HG03565 (cell line): ENCODE results near the gene CACNG1.
"Not testable (repeated sequence)": the region's sequence is repeated elsewhere in the genome, so short reads cannot be mapped to it uniquely, and the experiment has no call there.

Experiments used
- ATAC-seq: cut with Tn5 transposase; IDR thresholded peaks from one replicate; pipeline ENCODE4 v1.9.1; 2021; ENCODE audit warnings: mild to moderate bottlenecking, moderate library complexity; ENCODE audit not compliant: unreplicated experiment

CACNG1 gene

DNA sequence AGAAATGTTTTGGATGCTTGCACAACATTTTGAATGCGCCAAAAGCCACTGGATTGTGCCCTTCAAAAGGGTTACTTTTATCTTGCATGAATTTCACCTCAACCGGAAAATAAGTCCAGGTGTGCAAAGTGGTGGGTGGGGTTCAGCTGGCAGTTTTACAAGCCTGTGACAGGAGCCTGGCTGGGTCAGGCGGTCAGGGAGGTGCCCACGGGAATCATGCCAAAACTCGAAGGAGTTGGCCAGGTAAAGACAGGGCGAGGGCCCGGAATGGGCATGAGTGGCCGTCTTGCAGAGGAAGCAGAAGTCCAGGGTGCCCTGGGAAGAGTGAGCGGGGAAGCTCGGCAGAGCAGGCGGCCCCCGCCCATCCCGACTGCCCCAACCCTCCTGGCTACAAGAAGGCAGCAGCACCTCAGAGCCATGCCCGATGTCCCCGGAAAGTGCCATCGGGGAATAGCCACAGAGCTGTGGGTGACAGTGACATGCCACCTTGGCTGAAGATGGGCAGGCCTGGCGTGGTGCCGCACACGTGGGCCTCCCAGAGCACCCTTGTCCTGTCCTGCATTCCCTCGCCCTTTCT, 19.1 kb upstream of the CACNG1 start:
- no peak for ATAC-seq

- no peak for ATAC-seq
Observed at GRCh38 chr17:67026341-67026740, 18.0 kb upstream of the CACNG1 start.

DNA sequence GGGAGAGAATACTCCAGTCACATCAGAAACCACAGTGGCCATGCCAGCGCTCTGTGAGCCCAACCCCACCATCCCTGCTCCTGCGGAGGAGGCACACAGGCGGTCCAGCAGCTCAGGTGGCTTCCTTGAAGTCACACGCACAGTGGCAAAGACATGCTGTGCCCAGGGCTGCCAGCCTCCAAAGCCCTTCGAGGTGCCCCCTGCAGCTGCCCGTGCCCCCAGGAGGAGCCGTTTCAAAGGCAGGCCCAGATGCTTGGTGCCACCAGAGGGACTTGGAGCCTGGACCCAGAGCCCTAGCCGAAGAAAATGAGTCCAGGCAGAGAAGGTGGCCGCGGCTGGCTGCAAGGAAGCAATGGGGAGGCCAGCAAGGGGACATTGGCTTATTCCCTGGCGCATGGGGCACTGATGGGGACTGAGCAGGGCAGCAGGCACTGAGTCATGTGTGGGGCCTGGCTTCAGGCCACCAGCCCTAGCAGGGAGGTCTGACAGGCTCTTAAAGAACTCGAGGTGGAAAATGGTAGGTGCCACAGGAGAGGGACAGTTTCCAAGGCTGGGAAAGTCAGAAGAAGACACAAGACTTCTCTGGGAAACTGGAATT, 17.2 kb upstream of the CACNG1 start:
- ATAC-seq: no peak

GRCh38 chr17:67030641-67031040, 13.7 kb upstream of the CACNG1 start:
- no peak for ATAC-seq

DNA sequence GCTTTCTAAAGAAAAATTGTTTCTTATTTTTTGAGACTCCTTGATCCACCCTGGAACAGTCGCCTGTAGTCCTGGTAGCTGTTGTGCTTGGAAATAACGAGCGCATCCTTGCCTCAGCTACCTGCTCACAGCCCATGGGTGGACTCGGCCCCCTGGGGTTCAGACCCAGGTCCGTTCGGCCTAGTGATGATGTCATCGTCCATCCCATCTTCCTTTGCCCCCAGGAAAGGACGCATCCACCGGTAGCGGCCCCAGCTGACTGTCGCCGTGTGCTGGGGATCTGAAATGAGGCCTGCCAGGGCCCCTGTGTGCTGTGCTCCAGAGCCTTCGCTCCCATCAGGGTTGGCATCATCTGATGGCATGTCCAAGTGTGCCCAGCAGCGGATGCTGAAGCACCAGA, 12.0 kb upstream of the CACNG1 start:
- no peak for ATAC-seq

DNA sequence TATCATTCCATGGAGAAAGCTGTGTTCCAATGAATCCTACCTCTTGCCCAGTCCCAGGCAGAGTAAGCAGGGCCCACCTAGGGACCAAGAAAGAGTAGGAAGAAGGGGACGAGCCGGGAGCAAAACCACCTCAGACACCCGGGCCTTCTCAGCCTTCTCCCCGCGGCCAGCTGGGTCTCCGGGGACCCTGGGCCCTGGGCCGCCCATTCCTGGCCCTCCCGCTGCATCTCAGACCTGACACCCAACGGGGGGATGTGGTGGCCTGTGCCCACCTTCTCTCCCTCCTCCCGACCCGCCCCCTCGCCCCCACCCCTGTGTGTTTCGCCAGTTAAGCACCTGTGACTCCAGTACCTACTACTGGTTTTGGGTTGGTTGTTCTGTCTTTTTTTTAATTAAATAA, 11.4 kb upstream of the CACNG1 start:
- no peak for ATAC-seq

- no peak for ATAC-seq
Observed at GRCh38 chr17:67033613-67034012, 10.7 kb upstream of the CACNG1 start.

GRCh38 chr17:67035131-67036083, 8.9 kb upstream of the CACNG1 start:
- ATAC-seq: peak; percentile 63

DNA sequence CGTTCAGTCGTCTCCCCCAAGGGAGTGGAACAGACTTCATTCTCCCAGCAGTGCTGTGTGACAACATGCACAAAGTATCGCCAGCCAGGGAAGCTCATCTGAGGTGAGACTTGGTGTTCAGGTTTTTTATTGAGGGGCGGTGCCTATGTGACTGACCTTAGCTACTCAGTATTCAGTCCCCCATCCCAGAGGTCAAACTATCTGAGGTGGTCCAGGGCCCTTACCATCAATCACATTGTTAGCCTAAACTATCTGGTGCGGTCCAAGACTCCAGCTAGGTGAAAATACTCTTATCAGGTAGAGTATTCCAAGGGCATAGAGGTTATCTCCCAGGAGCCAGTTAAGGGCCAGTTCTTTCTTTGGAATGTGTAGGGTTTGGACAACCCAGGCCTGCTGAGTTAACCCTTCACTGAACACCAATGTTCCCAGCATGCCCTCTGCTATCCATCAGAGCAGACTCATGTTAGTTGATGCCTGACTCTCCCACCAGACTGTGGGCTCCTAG, 5.4 kb upstream of the CACNG1 start:
- no peak for ATAC-seq

- no peak for ATAC-seq
Observed at GRCh38 chr17:67040652-67041051, 3.7 kb upstream of the CACNG1 start.

GRCh38 chr17:67041119-67041518, 3.2 kb upstream of the CACNG1 start:
- not testable (repeated sequence) for ATAC-seq

DNA sequence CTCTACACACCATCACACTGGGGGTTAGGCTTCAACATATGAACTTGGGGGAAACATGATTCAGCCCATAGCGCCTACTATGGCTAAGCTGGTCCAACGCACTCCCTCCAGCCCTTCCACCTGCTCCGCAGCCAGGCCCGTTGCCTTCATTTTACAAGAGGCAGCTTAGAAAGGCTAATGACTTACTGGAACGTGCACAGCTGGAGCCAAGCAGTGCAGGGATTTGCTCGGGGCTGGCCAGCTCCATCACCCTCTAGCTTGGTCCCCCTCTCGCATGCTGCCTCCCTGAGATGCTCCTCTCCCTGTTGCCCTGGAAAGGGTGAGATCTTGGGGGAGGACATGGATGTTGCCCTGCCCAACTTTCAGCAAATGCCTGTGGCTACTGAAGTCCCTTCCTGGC, 2.8 kb upstream of the CACNG1 start:
- no peak for ATAC-seq

- ATAC-seq: no peak
Observed at GRCh38 chr17:67041941-67042899, 2.1 kb upstream of the CACNG1 start.

GRCh38 chr17:67043283-67043682, 1.1 kb upstream of the CACNG1 start:
- ATAC-seq: no peak

- no peak for ATAC-seq
Observed at GRCh38 chr17:67044940-67045339, 586 bp downstream of the CACNG1 start.

DNA sequence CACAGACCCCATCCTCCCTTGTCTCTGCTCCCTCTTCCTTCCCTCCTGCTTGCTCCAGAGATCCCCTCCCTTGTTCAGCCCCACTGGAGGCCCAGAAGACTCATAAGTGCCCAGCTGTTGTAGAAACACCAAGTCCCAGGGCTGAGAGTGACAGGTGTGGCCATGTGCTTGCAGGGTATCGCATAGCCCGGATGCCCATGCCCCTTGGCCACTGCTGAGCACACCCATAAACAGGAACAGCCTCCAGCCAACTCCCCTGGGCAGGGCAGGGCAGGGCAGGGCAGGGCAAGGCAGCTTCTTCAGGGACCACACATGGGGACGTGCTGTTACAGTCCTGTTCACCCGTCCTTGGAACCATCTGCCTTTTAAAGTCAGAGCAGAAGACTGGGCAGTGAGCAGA, 2.0 kb downstream of the CACNG1 start:
- no peak for ATAC-seq

GRCh38 chr17:67047382-67047781, 3.0 kb downstream of the CACNG1 start:
- no peak for ATAC-seq

DNA sequence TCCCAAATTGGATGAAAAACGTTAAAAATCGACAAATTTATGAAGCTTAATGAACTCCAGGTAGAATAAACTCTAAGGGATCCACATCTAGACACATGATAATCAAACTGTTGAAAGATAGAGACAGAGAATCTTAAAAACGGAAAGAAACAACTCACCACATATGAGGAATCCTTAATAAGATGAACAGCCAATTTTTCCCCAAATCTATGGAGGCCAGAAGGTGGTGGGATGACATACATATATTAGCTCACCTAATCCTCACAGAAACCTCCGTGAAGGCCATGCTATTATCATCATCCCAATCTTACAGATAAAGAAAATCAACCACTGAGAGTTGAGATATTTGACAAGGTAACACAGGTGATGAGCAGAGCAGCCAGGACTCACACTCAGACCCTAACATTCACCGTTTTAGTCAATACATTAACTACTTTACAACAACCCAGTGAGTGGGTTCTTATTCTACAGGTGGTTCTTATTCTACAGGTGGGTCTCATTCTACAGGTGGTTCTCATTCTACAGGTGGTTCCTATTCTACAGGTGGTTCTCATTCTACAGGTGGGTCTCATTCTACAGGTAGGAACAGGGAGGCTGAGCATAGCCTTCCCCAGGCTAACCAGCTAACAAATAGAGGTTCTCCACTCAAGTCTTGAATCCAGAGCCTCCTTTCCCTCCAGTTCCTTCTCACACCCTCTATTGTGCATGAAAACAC, 4.8 kb downstream of the CACNG1 start:
- ATAC-seq: no peak

GRCh38 chr17:67050066-67050465, 5.7 kb downstream of the CACNG1 start:
- ATAC-seq: no peak
